Measurements from ENCODE around the gene DACT3. TPM values are rescaled to one million over a fixed set of nuclear protein-coding genes. Genes with fewer than 3 reads are reported as not detected.
"Not testable (repeated sequence)": the region's sequence is repeated elsewhere in the genome, so short reads cannot be mapped to it uniquely, and the experiment has no call there.

The DACT3 gene
- total RNA-seq, 1 donor from 2014 or later: 7.3 TPM

GRCh38 chr19:46634656-46635218 lies 26.2 kb downstream of the DACT3 start:
- Histone ChIP-seq H3K27ac (ENCODE audit: low read depth, low read length) (no peak overlapping the region), H3K27me3 (ENCODE audit: control insufficient read depth in 3 of 3, insufficient read depth in 3 of 3, low read length in 3 of 3) (peaks cover 30 to 65% (median 53%) of the 10 kb centered on the region in 3 donors), H3K36me3 (ENCODE audit: control insufficient read depth in 3 of 3, insufficient read depth in 3 of 3, low read length in 3 of 3) (no peaks in the 10 kb centered on the region), H3K4me3 (ENCODE audit: low read length in 3 of 3) (peak overlapping the region in 1 of 3 donors; percentile 13), H3K9me3 (ENCODE audit: control insufficient read depth in 3 of 3, low read length in 3 of 3) (no peaks in the 10 kb centered on the region), H3K9ac (ENCODE audit: low read depth in 1 of 3, low read length in 3 of 3) (no peak overlapping the region), H3K4me1 (ENCODE audit: control insufficient read depth in 3 of 3, insufficient read depth in 3 of 3, low read length in 3 of 3) (peaks cover 23 to 31% (median 29%) of the 10 kb centered on the region in 3 donors)

DNA sequence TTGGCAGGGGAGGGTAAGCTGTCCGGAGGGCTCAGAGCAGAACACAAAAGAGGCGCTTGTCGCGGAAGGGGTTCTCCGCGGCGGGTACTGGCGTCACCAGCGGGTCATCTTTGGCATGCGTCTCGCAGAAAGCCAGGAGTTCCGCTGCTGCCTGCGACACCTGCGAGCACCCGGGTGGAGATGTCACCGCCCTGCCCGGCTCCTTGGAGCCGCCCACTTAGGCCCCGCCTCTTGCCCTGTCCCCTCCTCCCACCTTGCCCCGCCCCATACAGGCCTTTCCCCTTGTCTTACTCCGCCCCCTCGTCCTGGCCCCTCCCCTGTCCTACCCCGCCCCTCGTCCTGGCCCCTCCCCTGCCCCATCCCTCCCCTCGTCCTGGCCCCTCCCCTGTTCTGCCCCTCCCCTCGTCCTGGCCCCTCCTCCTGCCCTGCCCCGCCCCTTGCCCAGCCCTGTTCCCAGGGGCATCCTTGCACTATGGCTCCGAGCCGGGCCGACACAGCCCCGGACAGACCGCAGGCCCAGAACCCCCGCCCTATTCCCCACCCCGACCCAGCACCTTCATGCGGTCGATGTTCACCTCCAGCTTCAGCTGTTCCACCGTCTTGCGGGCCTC lies 26.8 kb downstream of the DACT3 start:
- H3K27me3 ChIP-seq (ENCODE audit: control insufficient read depth in 3 of 3, insufficient read depth in 3 of 3, low read length in 3 of 3): peaks cover 24 to 59% (median 48%) of the 10 kb centered on the region in 3 donors
- peaks cover 17 to 25% (median 23%) of the 10 kb centered on the region in 3 donors for H3K4me1 ChIP-seq (ENCODE audit: control insufficient read depth in 3 of 3, insufficient read depth in 3 of 3, low read length in 3 of 3)
- no peak overlapping the region for H3K27ac ChIP-seq (ENCODE audit: low read depth, low read length)
- H3K4me3 ChIP-seq (ENCODE audit: low read length in 3 of 3): peak overlapping the region; percentile 50 to 66 (median 59)
- peak overlapping the region in 1 of 3 donors; percentile 40 for H3K9ac ChIP-seq (ENCODE audit: low read depth in 1 of 3, low read length in 3 of 3)
- no peaks in the 10 kb centered on the region for H3K36me3 ChIP-seq (ENCODE audit: control insufficient read depth in 3 of 3, insufficient read depth in 3 of 3, low read length in 3 of 3)
- H3K9me3 ChIP-seq (ENCODE audit: control insufficient read depth in 3 of 3, low read length in 3 of 3): no peaks in the 10 kb centered on the region

- Histone ChIP-seq H3K27ac (ENCODE audit: low read depth, low read length) (no peak overlapping the region), H3K4me1 (ENCODE audit: control insufficient read depth in 3 of 3, insufficient read depth in 3 of 3, low read length in 3 of 3) (peaks cover 9 to 15% (median 13%) of the 10 kb centered on the region in 3 donors), H3K9ac (ENCODE audit: low read depth in 1 of 3, low read length in 3 of 3) (no peak overlapping the region), H3K36me3 (ENCODE audit: control insufficient read depth in 3 of 3, insufficient read depth in 3 of 3, low read length in 3 of 3) (no peaks in the 10 kb centered on the region), H3K27me3 (ENCODE audit: control insufficient read depth in 3 of 3, insufficient read depth in 3 of 3, low read length in 3 of 3) (peaks cover 23 to 51% (median 40%) of the 10 kb centered on the region in 3 donors), H3K9me3 (ENCODE audit: control insufficient read depth in 3 of 3, low read length in 3 of 3) (no peaks in the 10 kb centered on the region), H3K4me3 (ENCODE audit: low read length in 3 of 3) (peak overlapping the region in 1 of 3 donors; percentile 29)
These were observed 27.9 kb downstream of the DACT3 start for GRCh38 chr19:46633130-46633529.

- no peak overlapping the region for H3K9ac ChIP-seq (ENCODE audit: low read depth in 1 of 3, low read length in 3 of 3)
These were observed 29.5 kb downstream of the DACT3 start for GRCh38 chr19:46631481-46631880.

DNA sequence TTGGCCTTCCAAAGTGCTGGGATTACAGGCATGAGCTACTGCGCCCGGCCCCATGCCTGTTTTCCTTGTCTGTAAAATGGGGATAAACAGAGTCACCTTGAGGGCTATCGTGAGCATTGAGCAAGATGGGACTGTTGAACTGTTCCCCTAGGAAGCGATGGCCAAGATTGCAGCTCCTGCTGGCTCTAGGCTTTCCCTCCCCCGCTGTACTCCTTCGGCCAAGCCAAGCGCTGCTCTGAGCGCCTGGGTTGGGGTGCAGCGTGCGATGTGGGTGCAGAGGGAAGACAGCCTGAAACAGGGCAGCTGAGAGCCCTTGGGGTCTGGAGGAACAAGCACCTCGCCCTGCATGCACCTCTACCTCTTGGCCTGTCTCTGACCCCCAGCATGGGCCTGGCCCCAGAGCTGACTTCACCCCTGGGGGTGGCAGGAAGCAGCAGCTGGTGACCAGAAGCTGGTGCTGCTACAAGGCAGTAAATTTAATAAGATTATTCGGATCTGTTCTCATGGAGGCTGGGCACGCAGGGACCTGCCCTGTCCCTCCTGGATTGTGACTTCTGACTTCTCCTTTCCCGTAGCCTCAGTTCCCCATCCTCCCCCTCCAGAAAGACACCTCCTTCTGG lies 30.3 kb downstream of the DACT3 start:
- Histone ChIP-seq H3K27ac (ENCODE audit: low read depth, low read length) (no peak overlapping the region), H3K9ac (ENCODE audit: low read depth in 1 of 3, low read length in 3 of 3) (no peak overlapping the region), H3K27me3 (ENCODE audit: control insufficient read depth in 3 of 3, insufficient read depth in 3 of 3, low read length in 3 of 3) (peaks cover 17 to 35% (median 27%) of the 10 kb centered on the region in 3 donors), H3K9me3 (ENCODE audit: control insufficient read depth in 3 of 3, low read length in 3 of 3) (no peaks in the 10 kb centered on the region), H3K4me3 (ENCODE audit: low read length in 3 of 3) (no peak overlapping the region), H3K4me1 (ENCODE audit: control insufficient read depth in 3 of 3, insufficient read depth in 3 of 3, low read length in 3 of 3) (peaks cover 9 to 22% (median 21%) of the 10 kb centered on the region in 3 donors), H3K36me3 (ENCODE audit: control insufficient read depth in 3 of 3, insufficient read depth in 3 of 3, low read length in 3 of 3) (no peaks in the 10 kb centered on the region)

More at GRCh38 chr19:46631481-46631880, 29.5 kb downstream of the DACT3 start:
- H3K4me1 ChIP-seq (ENCODE audit: control insufficient read depth in 3 of 3, insufficient read depth in 3 of 3, low read length in 3 of 3): peaks cover 9 to 14% (median 13%) of the 10 kb centered on the region in 3 donors
- peaks cover 17 to 38% (median 30%) of the 10 kb centered on the region in 3 donors for H3K27me3 ChIP-seq (ENCODE audit: control insufficient read depth in 3 of 3, insufficient read depth in 3 of 3, low read length in 3 of 3)
- H3K36me3 ChIP-seq (ENCODE audit: control insufficient read depth in 3 of 3, insufficient read depth in 3 of 3, low read length in 3 of 3): no peaks in the 10 kb centered on the region
- H3K27ac ChIP-seq (ENCODE audit: low read depth, low read length): no peak overlapping the region
- H3K4me3 ChIP-seq (ENCODE audit: low read length in 3 of 3): no peak overlapping the region
- no peaks in the 10 kb centered on the region for H3K9me3 ChIP-seq (ENCODE audit: control insufficient read depth in 3 of 3, low read length in 3 of 3)

- H3K4me1 ChIP-seq (ENCODE audit: control insufficient read depth in 3 of 3, insufficient read depth in 3 of 3, low read length in 3 of 3): peaks cover 15 to 31% (median 24%) of the 10 kb centered on the region in 3 donors
- H3K9me3 ChIP-seq (ENCODE audit: control insufficient read depth in 3 of 3, low read length in 3 of 3): no peaks in the 10 kb centered on the region
- no peak overlapping the region for H3K27ac ChIP-seq (ENCODE audit: low read depth, low read length)
- H3K4me3 ChIP-seq (ENCODE audit: low read length in 3 of 3): no peak overlapping the region
- no peaks in the 10 kb centered on the region for H3K36me3 ChIP-seq (ENCODE audit: control insufficient read depth in 3 of 3, insufficient read depth in 3 of 3, low read length in 3 of 3)
- peaks cover 17 to 29% (median 22%) of the 10 kb centered on the region in 3 donors for H3K27me3 ChIP-seq (ENCODE audit: control insufficient read depth in 3 of 3, insufficient read depth in 3 of 3, low read length in 3 of 3)
- H3K9ac ChIP-seq (ENCODE audit: low read depth in 1 of 3, low read length in 3 of 3): no peak overlapping the region
These were observed 31.4 kb downstream of the DACT3 start for GRCh38 chr19:46629546-46630025.

DNA sequence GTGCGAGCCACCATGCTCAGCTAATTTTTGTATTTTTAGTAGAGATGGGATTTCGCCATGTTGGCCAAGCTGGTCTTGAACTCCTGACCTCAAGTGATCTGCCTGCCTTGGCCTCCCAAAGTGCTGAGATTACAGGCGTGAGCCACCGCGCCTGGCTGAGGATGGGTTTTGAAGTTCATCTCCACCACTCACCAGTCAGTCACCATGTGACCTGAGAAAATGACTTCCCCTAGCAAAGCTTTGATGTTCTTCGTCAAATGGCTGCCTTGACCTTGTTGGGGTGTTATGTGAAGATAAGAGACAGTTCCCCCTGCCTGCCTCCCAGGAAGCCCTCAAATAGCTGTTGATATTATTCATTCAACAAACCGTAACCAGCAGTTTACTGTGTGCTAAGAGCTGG lies 32.0 kb downstream of the DACT3 start:
- not testable (repeated sequence) for H3K27ac ChIP-seq (ENCODE audit: low read depth, low read length); H3K9me3 ChIP-seq (ENCODE audit: control insufficient read depth in 3 of 3, low read length in 3 of 3); H3K4me3 ChIP-seq (ENCODE audit: low read length in 3 of 3); H3K9ac ChIP-seq (ENCODE audit: low read depth in 1 of 3, low read length in 3 of 3); H3K36me3 ChIP-seq (ENCODE audit: control insufficient read depth in 3 of 3, insufficient read depth in 3 of 3, low read length in 3 of 3)
- Histone ChIP-seq H3K4me1 (ENCODE audit: control insufficient read depth in 3 of 3, insufficient read depth in 3 of 3, low read length in 3 of 3) (peaks cover 15 to 34% (median 23%) of the 10 kb centered on the region in 3 donors), H3K27me3 (ENCODE audit: control insufficient read depth in 3 of 3, insufficient read depth in 3 of 3, low read length in 3 of 3) (peaks cover 15 to 25% (median 20%) of the 10 kb centered on the region in 3 donors)

- Histone ChIP-seq H3K4me3 (ENCODE audit: low read length in 3 of 3) (no peak overlapping the region), H3K36me3 (ENCODE audit: control insufficient read depth in 3 of 3, insufficient read depth in 3 of 3, low read length in 3 of 3) (no peaks in the 10 kb centered on the region), H3K9ac (ENCODE audit: low read depth in 1 of 3, low read length in 3 of 3) (peak overlapping the region in 1 of 3 donors; percentile 6), H3K9me3 (ENCODE audit: control insufficient read depth in 3 of 3, low read length in 3 of 3) (no peaks in the 10 kb centered on the region), H3K27me3 (ENCODE audit: control insufficient read depth in 3 of 3, insufficient read depth in 3 of 3, low read length in 3 of 3) (peaks cover 2 to 6% (median 4%) of the 10 kb centered on the region in 3 donors), H3K4me1 (ENCODE audit: control insufficient read depth in 3 of 3, insufficient read depth in 3 of 3, low read length in 3 of 3) (peaks cover 8 to 33% (median 25%) of the 10 kb centered on the region in 3 donors), H3K27ac (ENCODE audit: low read depth, low read length) (peak overlapping the region; percentile 79)
These were observed 34.5 kb downstream of the DACT3 start for GRCh38 chr19:46626446-46626845.

GRCh38 chr19:46625731-46626130 lies 35.3 kb downstream of the DACT3 start:
- Histone ChIP-seq H3K27me3 (ENCODE audit: control insufficient read depth in 3 of 3, insufficient read depth in 3 of 3, low read length in 3 of 3) (peaks cover 0 to 3% (median 0%) of the 10 kb centered on the region in 3 donors), H3K4me3 (ENCODE audit: low read length in 3 of 3) (no peak overlapping the region), H3K4me1 (ENCODE audit: control insufficient read depth in 3 of 3, insufficient read depth in 3 of 3, low read length in 3 of 3) (peaks cover 14 to 40% (median 31%) of the 10 kb centered on the region in 3 donors), H3K27ac (ENCODE audit: low read depth, low read length) (peak overlapping the region; percentile 79), H3K9ac (ENCODE audit: low read depth in 1 of 3, low read length in 3 of 3) (peak overlapping the region in 2 of 3 donors; percentile 6 to 25), H3K9me3 (ENCODE audit: control insufficient read depth in 3 of 3, low read length in 3 of 3) (no peaks in the 10 kb centered on the region), H3K36me3 (ENCODE audit: control insufficient read depth in 3 of 3, insufficient read depth in 3 of 3, low read length in 3 of 3) (no peaks in the 10 kb centered on the region)

Data from skeletal muscle tissue (tissue), 4 donors.